WI38 (cell line): Measurements from ENCODE around the gene FMN2.

Source experiments
- H3K4me3 ChIP-seq: 2 replicates; pipeline ENCODE4 v1.5.1; 2011; ENCODE audit warnings: low read depth, mild to moderate bottlenecking, control low read depth, low read length
- CTCF ChIP-seq: IDR thresholded peaks from 2 replicates; pipeline ENCODE4 v1.5.1; 2012; ENCODE audit warnings: low read depth, mild to moderate bottlenecking, control low read depth, low read length

FMN2 gene

GRCh38 chr1:240475832-240476231, 384.1 kb downstream of the FMN2 start:
- H3K4me3 ChIP-seq = no peak overlapping the region
- TF ChIP-seq CTCF = no peak

- no peak overlapping the region for H3K4me3 ChIP-seq
- TF ChIP-seq CTCF = no peak
These were observed 386.9 kb downstream of the FMN2 start for GRCh38 chr1:240478536-240478935.

GRCh38 chr1:240484804-240485443, 393.2 kb downstream of the FMN2 start:
- H3K4me3 ChIP-seq = no peak overlapping the region
- TF ChIP-seq CTCF = no peak

GRCh38 chr1:240486611-240487010, 394.9 kb downstream of the FMN2 start:
- TF ChIP-seq CTCF = no peak
- no peak overlapping the region for H3K4me3 ChIP-seq

GRCh38 chr1:240487493-240487892, 395.8 kb downstream of the FMN2 start:
- no peak for TF ChIP-seq CTCF
- H3K4me3 ChIP-seq = no peak overlapping the region

- no peak for TF ChIP-seq CTCF
These were observed 399.5 kb downstream of the FMN2 start for GRCh38 chr1:240491156-240491555.

GRCh38 chr1:240491796-240492195, 400.1 kb downstream of the FMN2 start:
- TF ChIP-seq CTCF = no peak
- no peak overlapping the region for H3K4me3 ChIP-seq

More at GRCh38 chr1:240491156-240491555, 399.5 kb downstream of the FMN2 start:
- no peak overlapping the region for H3K4me3 ChIP-seq
